Neural cell (in vitro differentiated cells): ENCODE data around the gene HPGD. TPM values are rescaled to one million over a fixed set of nuclear protein-coding genes. Genes with fewer than 3 reads are reported as not detected.

Experiments
- H2AFZ ChIP-seq: fragments of 200-600, 300-800 bp; sonication (generic), shearing (Covaris generic); 2 replicates; pipeline ENCODE4 v1.6.0; 2014; ENCODE audit warnings: low read depth, mild to moderate bottlenecking, antibody characterized with exemption, low read length, moderate library complexity
- H3F3A ChIP-seq: fragments of 200-600 bp; shearing (Covaris generic); 2 replicates; pipeline ENCODE4 v1.6.1; 2016; ENCODE audit warnings: mild to moderate bottlenecking, moderate library complexity, mixed read lengths, antibody characterized with exemption, low read length; ENCODE audit not compliant: insufficient read depth, poor library complexity, severe bottlenecking
- H3K27ac ChIP-seq: fragments of 200-600, 300-800 bp; sonication (generic), shearing (Covaris generic); 2 replicates; pipeline ENCODE4 v1.5.1; 2014; ENCODE audit warnings: mild to moderate bottlenecking, low read length, moderate library complexity
- H3K27me3 ChIP-seq: fragments of 300-800, 200-600 bp; sonication (generic), shearing (Covaris generic); 2 replicates; pipeline ENCODE4 v1.6.0; 2014; ENCODE audit warnings: mild to moderate bottlenecking, low read depth, low read length, moderate library complexity; ENCODE audit not compliant: insufficient read depth
- H3K36me3 ChIP-seq: fragments of 300-800, 200-600 bp; sonication (generic), shearing (Covaris generic); 2 replicates; pipeline ENCODE4 v1.5.1; 2014; ENCODE audit warnings: mild to moderate bottlenecking, antibody characterized with exemption, low read length, moderate library complexity; ENCODE audit not compliant: insufficient read depth
- H3K4me2 ChIP-seq: fragments of 300-800, 200-600 bp; sonication (generic), shearing (Covaris generic); 2 replicates; pipeline ENCODE4 v1.6.0; 2014; ENCODE audit warnings: mild to moderate bottlenecking, low read length
- H3K4me3 ChIP-seq: fragments of 300-800, 200-600 bp; sonication (generic), shearing (Covaris generic); 2 replicates; pipeline ENCODE4 v1.5.1; 2014; ENCODE audit warnings: mild to moderate bottlenecking, low read length, moderate library complexity
- H3K79me2 ChIP-seq: fragments of 200-600 bp; shearing (Covaris generic); replicated peaks from 2 replicates; pipeline ENCODE4 v1.6.0; 2014; ENCODE audit warnings: mild to moderate bottlenecking, low read length, moderate library complexity; ENCODE audit not compliant: insufficient read depth
- H3K9ac ChIP-seq: fragments of 300-800, 200-600 bp; sonication (generic), shearing (Covaris generic); 2 replicates; pipeline ENCODE4 v1.6.1; 2016; ENCODE audit warnings: mild to moderate bottlenecking, low read length, mixed read lengths
- H3K9me2 ChIP-seq: fragments of 200-600 bp; shearing (Covaris generic); 2 replicates; pipeline ENCODE4 v1.6.1; 2016; ENCODE audit warnings: mild to moderate bottlenecking, low read length, mixed read lengths; ENCODE audit not compliant: insufficient read depth
- H3K9me3 ChIP-seq: fragments of 200-600, 300-800 bp; sonication (generic), shearing (Covaris generic); 2 replicates; pipeline ENCODE4 v1.6.1; 2016; ENCODE audit warnings: mild to moderate bottlenecking, mixed run types, low read length, moderate library complexity, mixed read lengths
- H4K20me1 ChIP-seq: fragments of 200-600 bp; shearing (Covaris generic); 2 replicates; pipeline ENCODE4 v1.6.1; 2016; ENCODE audit warnings: mild to moderate bottlenecking, mixed run types; ENCODE audit not compliant: insufficient read depth
- CTCF ChIP-seq: fragments of 450-650 bp; IDR thresholded peaks from 2 replicates; pipeline ENCODE4 v1.5.1; 2014; ENCODE audit warnings: antibody characterized with exemption, mild to moderate bottlenecking, moderate library complexity; ENCODE audit not compliant: poor library complexity, severe bottlenecking
- EP300 ChIP-seq: fragments of 450-650 bp; conservative IDR thresholded peaks from 2 replicates; pipeline ENCODE4 v1.6.1; 2014; ENCODE audit warnings: antibody characterized with exemption, mild to moderate bottlenecking, moderate library complexity; ENCODE audit not compliant: poor library complexity, severe bottlenecking
- EZH2 ChIP-seq: fragments of 200-600, 300-800 bp; shearing (Covaris generic), sonication (generic); IDR thresholded peaks from 2 replicates; pipeline ENCODE4 v1.6.1; 2014; ENCODE audit warnings: antibody characterized with exemption, low read length, borderline replicate concordance, mild to moderate bottlenecking; ENCODE audit not compliant: insufficient read depth, poor library complexity, severe bottlenecking
- MXI1 ChIP-seq: fragments of 450-650 bp; conservative IDR thresholded peaks from 2 replicates; pipeline ENCODE4 v1.6.1; 2014; ENCODE audit warnings: antibody characterized with exemption, mild to moderate bottlenecking; ENCODE audit not compliant: poor library complexity, severe bottlenecking
- POLR2AphosphoS5 ChIP-seq: IDR thresholded peaks from 2 replicates; pipeline ENCODE4 v1.6.1; 2012
- RAD21 ChIP-seq: fragments of 450-650 bp; conservative IDR thresholded peaks from 2 replicates; pipeline ENCODE4 v1.6.1; 2014; ENCODE audit warnings: antibody characterized with exemption, mild to moderate bottlenecking, moderate library complexity
- REST ChIP-seq: IDR thresholded peaks from 2 replicates; pipeline ENCODE4 v1.6.1; 2012; ENCODE audit warnings: borderline replicate concordance
- SMC3 ChIP-seq: fragments of 450-650 bp; conservative IDR thresholded peaks from 2 replicates; pipeline ENCODE4 v1.6.1; 2014; ENCODE audit warnings: antibody characterized with exemption, mild to moderate bottlenecking, moderate library complexity; ENCODE audit not compliant: poor library complexity
- TAF1 ChIP-seq: IDR thresholded peaks from 2 replicates; pipeline ENCODE4 v1.6.1; 2012; ENCODE audit warnings: low read depth
- polyA plus RNA-seq: library from polyadenylated mRNA; depleted of rRNA; stranded (reverse); fragments of >200 nt; gene quantifications from 2 replicates; pipeline ENCODE4 v1.2.3, GENCODE V29; 2014

Gene HPGD
- polyA plus RNA-seq, 1 donor from 2014 or later = 23.7 TPM

GRCh38 chr4:174563399-174563798, 41.1 kb upstream of the HPGD start:
- Histone ChIP-seq H3K9me2 (no peaks in the 10 kb centered on the region), H3K9ac (no peak overlapping the region), H2AFZ (no peak overlapping the region), H3K36me3 (no peaks in the 10 kb centered on the region), H3K9me3 (no peaks in the 10 kb centered on the region), H3K4me2 (no peak overlapping the region), H4K20me1 (no peaks in the 10 kb centered on the region), H3F3A (no peaks in the 10 kb centered on the region), H3K27me3 (no peaks in the 10 kb centered on the region), H3K27ac (no peak overlapping the region), H3K4me3 (no peak overlapping the region), H3K79me2 (no peaks in the 10 kb centered on the region)
- TF ChIP-seq POLR2AphosphoS5 = no peak
- TF ChIP-seq CTCF = no peak
- no peak for TF ChIP-seq MXI1
- no peak for TF ChIP-seq REST
- TF ChIP-seq EP300 = no peak
- no peak for TF ChIP-seq EZH2
- TF ChIP-seq SMC3 = no peak
- no peak for TF ChIP-seq TAF1
- no peak for TF ChIP-seq RAD21

GRCh38 chr4:174561560-174561959, 39.3 kb upstream of the HPGD start:
- H3K9me2 ChIP-seq = no peaks in the 10 kb centered on the region
- no peaks in the 10 kb centered on the region for H4K20me1 ChIP-seq
- no peaks in the 10 kb centered on the region for H3F3A ChIP-seq
- no peak overlapping the region for H3K27ac ChIP-seq
- TF ChIP-seq REST (no peak), RAD21 (no peak), CTCF (no peak)
- H3K9me3 ChIP-seq = no peaks in the 10 kb centered on the region
- H3K27me3 ChIP-seq = no peaks in the 10 kb centered on the region
- H3K36me3 ChIP-seq = no peaks in the 10 kb centered on the region
- H2AFZ ChIP-seq = no peak overlapping the region
- no peaks in the 10 kb centered on the region for H3K79me2 ChIP-seq
- H3K9ac ChIP-seq = no peak overlapping the region
- H3K4me3 ChIP-seq = no peak overlapping the region
- H3K4me2 ChIP-seq = no peak overlapping the region
